Ovary (tissue), 9 donors: ENCODE results near the gene LYPD1. TPM values are rescaled to one million over a fixed set of nuclear protein-coding genes. Genes with fewer than 3 reads are reported as not detected.

Experiments
- DNase-seq, 5 donors: peaks; one replicate each; pipeline ENCODE4 v3.0.0-alpha.2; 2019 to 2020
- H3K27ac ChIP-seq, 2 donors: fragments of 200-600 bp; one replicate each; pipeline versions ENCODE4 v1.5.1 to v1.8.0; 2019 to 2022
- H3K27me3 ChIP-seq: fragments of 200-600 bp; one replicate; pipeline ENCODE4 v1.8.0; 2022
- H3K36me3 ChIP-seq: fragments of 200-600 bp; sonication (generic); one replicate; pipeline ENCODE4 v1.5.1; 2019
- H3K4me1 ChIP-seq: one replicate; pipeline ENCODE4 v1.8.1; 2013; ENCODE audit warnings: mild to moderate bottlenecking, moderate library complexity; ENCODE audit not compliant: insufficient read depth
- H3K4me3 ChIP-seq: fragments of 200-600 bp; sonication (generic); one replicate; pipeline ENCODE4 v1.5.1; 2017
- H3K9me3 ChIP-seq, 2 donors: fragments of 200-600 bp in 1 of 2; sonication (generic) in 1 of 2; one replicate each; pipeline versions ENCODE4 v1.5.1 to v1.8.1; 2013 to 2019; ENCODE audit warnings: mild to moderate bottlenecking in 1 of 2, moderate library complexity in 1 of 2
- CTCF ChIP-seq, 3 donors: fragments of 450-650 bp in 2 of 3; fragments of 200-600 bp in 1 of 3; IDR thresholded peaks; one replicate each; pipeline versions ENCODE4 v1.5.1 to v1.8.0; 2016 to 2022; ENCODE audit warnings: antibody characterized with exemption in 3 of 3, mild to moderate bottlenecking in 1 of 3
- EP300 ChIP-seq: sonication (generic); formaldehyde crosslinking; IDR thresholded peaks from one replicate; pipeline ENCODE4 v1.6.1; 2017; ENCODE audit warnings: antibody characterized with exemption
- POLR2A ChIP-seq: fragments of 450-650 bp; IDR thresholded peaks from one replicate; pipeline ENCODE4 v1.6.1; 2017; ENCODE audit warnings: antibody characterized with exemption, mild to moderate bottlenecking, moderate library complexity
- WGBS, 3 donors: extraction: QIAGEN DNeasy Blood & Tissue Kit in 1 of 3; methylation state at CpG; one replicate each; pipeline versions ENCODE4 v1.1.5 to v1.1.7; 2013 to 2017; 5-methylcytosine and 5-hydroxymethylcytosine counted together
- intact Hi-C, 4 donors: fragments of 100-400 bp; cut with DNase I; formaldehyde crosslinking; loops; one replicate each; pipeline versions ENCODE4 v1.11.0 to v1.15.1; 2022 to 2023
- polyA plus RNA-seq, 2 donors: library from polyadenylated mRNA; stranded (reverse); fragments of 200-250 nt in 1 of 2; fragments of 350-450 nt in 1 of 2; fragmentation: Illumina TruSeq in 1 of 2; extraction: RNeasy Lipid Tissue Mini Kit (QIAGEN cat#74804) in 1 of 2; gene quantifications; one replicate each; pipeline ENCODE4 v1.2.3, GENCODE V29; 2013 to 2014
- total RNA-seq, 7 donors: library from RNA; depleted of rRNA in 2 of 7; stranded (reverse); fragments of >200 nt in 2 of 7; fragmentation: NEBNext Ultra II Directional in 3 of 7; extraction: Animal tissue kit (Norgen Biotek cat#: 25700) in 3 of 7; gene quantifications; one replicate each; pipeline versions ENCODE4 v1.1.0 to v1.2.4, GENCODE V29; 2016 to 2023
- donor health status: DM: no; HTN: no; CAD: no; lungs with moderate emphysema.
- donor health status: DM: no; HTN: no; CAD: no.
- donor health status: Bipolar disorder and iron deficiency.
- donor health status: DM: yes; HTN: yes; CAD: no.
- donor health status: DM: no; HTN: no; CAD: no.
- donor health status: DM: yes; HTN: yes; CAD: no.

The LYPD1 gene
- total and polyA plus RNA-seq, 9 donors = 0.83 to 77.3 (median 6.9) TPM; not detected in 2

- WGBS, 3 donors = 79 to 86% (median 84%) methylated on average over 6 of the region's 6 CpGs
- TF ChIP-seq EP300 (no peak), CTCF (IDR thresholded peaks at IDR 0.05) (no peak), POLR2A (no peak)
- intact Hi-C loops = no loop called here
- Histone ChIP-seq H3K27ac (no peak overlapping the region), H3K27me3 (no peaks in the 10 kb centered on the region), H3K9me3 (no peaks in the 10 kb centered on the region), H3K4me1 (no peaks in the 10 kb centered on the region), H3K4me3 (no peak overlapping the region), H3K36me3 (no peaks in the 10 kb centered on the region)
- DNase-seq = no peak
Observed at GRCh38 chr2:132608311-132608710, 61.7 kb downstream of the LYPD1 start.

- Histone ChIP-seq H3K27ac (no peak overlapping the region), H3K36me3 (no peaks in the 10 kb centered on the region), H3K27me3 (no peaks in the 10 kb centered on the region), H3K4me3 (no peak overlapping the region), H3K4me1 (no peaks in the 10 kb centered on the region), H3K9me3 (no peaks in the 10 kb centered on the region)
- TF ChIP-seq CTCF (IDR thresholded peaks at IDR 0.05) = no peak
- TF ChIP-seq POLR2A = no peak
- TF ChIP-seq EP300 = no peak
- DNase-seq = no peak
- 28 to 52% (median 48%) methylated on average over 4 of the region's 4 CpGs for WGBS, 3 donors
- intact Hi-C loops = no loop called here
Observed at GRCh38 chr2:132607426-132608090, 62.4 kb downstream of the LYPD1 start.

GRCh38 chr2:132606649-132607048 lies 63.4 kb downstream of the LYPD1 start:
- no peaks in the 10 kb centered on the region for H3K4me1 ChIP-seq
- intact Hi-C loops = no loop called here
- no peak for TF ChIP-seq CTCF (IDR thresholded peaks at IDR 0.05)
- TF ChIP-seq EP300 = no peak
- TF ChIP-seq POLR2A = no peak
- no peaks in the 10 kb centered on the region for H3K27me3 ChIP-seq
- H3K27ac ChIP-seq = no peak overlapping the region
- DNase-seq = no peak
- no peak overlapping the region for H3K4me3 ChIP-seq
- WGBS, 3 donors = 93 to 95% (median 95%) methylated on average over 8 of the region's 8 CpGs
- H3K9me3 ChIP-seq = no peaks in the 10 kb centered on the region
- no peaks in the 10 kb centered on the region for H3K36me3 ChIP-seq

- DNase-seq = no peak
- TF ChIP-seq POLR2A (no peak), CTCF (IDR thresholded peaks at IDR 0.05) (no peak)
- Histone ChIP-seq H3K9me3 (no peaks in the 10 kb centered on the region), H3K4me3 (no peak overlapping the region), H3K36me3 (no peaks in the 10 kb centered on the region), H3K27ac (no peak overlapping the region), H3K27me3 (no peaks in the 10 kb centered on the region), H3K4me1 (no peaks in the 10 kb centered on the region)
- WGBS, 3 donors = 83 to 89% (median 87%) methylated on average over 14 of the region's 14 CpGs
- intact Hi-C loops = no loop called here
Observed at GRCh38 chr2:132605236-132606180, 64.5 kb downstream of the LYPD1 start.
